Measurements from ENCODE around the gene TNRC18. TPM values are rescaled to one million over a fixed set of nuclear protein-coding genes. Genes with fewer than 3 reads are reported as not detected.

The TNRC18 gene
- total RNA-seq, 6 donors from 2014 or later: 101 to 617 (median 128) TPM

GRCh38 chr7:5425507-5426225, 2.0 kb upstream of the TNRC18 start:
- Histone ChIP-seq H3K4me3 (peak overlapping the region; percentile 55 to 89 (median 82)), H3K36me3 (no peaks in the 10 kb centered on the region), H3K27me3 (no peaks in the 10 kb centered on the region), H3K4me1 (peaks cover 21 to 42% (median 22%) of the 10 kb centered on the region in 4 donors), H3K27ac (peak overlapping the region; percentile 95 to 99 (median 99)), H3K9me3 (no peaks in the 10 kb centered on the region)
- DNase-seq (peak; percentile 77 to 88), ATAC-seq (ENCODE audit: low FRiP score in 2 of 2) (peak in 1 of 2 donors; percentile 25)
- WGBS, 2 donors: 1 to 2% methylated on average over 38 of the region's 38 CpGs
- TF ChIP-seq POLR2AphosphoS5 (IDR thresholded peaks at IDR 0.05) (peak; percentile 46 to 54), EP300 (IDR thresholded peaks at IDR 0.05) (no peak), CTCF (IDR thresholded peaks at IDR 0.05) (no peak), POLR2A (IDR thresholded peaks at IDR 0.05) (peak in 3 of 4 donors; percentile 35 to 77 (median 76))

- 1 to 2% methylated on average over 34 to 44 of the region's 44 CpGs for WGBS, 2 donors
- ATAC-seq (ENCODE audit: low FRiP score in 2 of 2) (peak in 1 of 2 donors; percentile 13), DNase-seq (peak; percentile 41 to 83)
- H3K4me3 ChIP-seq: peak overlapping the region; percentile 55 to 89 (median 82)
- peak overlapping the region; percentile 95 to 99 (median 99) for H3K27ac ChIP-seq
- no peaks in the 10 kb centered on the region for H3K36me3 ChIP-seq
- no peaks in the 10 kb centered on the region for H3K27me3 ChIP-seq
- H3K9me3 ChIP-seq: no peaks in the 10 kb centered on the region
- H3K4me1 ChIP-seq: peaks cover 15 to 44% (median 17%) of the 10 kb centered on the region in 4 donors
- peak in 1 of 4 donors; percentile 11 for TF ChIP-seq POLR2A (IDR thresholded peaks at IDR 0.05)
- TF ChIP-seq EP300 (IDR thresholded peaks at IDR 0.05): no peak
- TF ChIP-seq POLR2AphosphoS5 (IDR thresholded peaks at IDR 0.05): peak in 1 of 2 donors; percentile 22
- no peak for TF ChIP-seq CTCF (IDR thresholded peaks at IDR 0.05)
Observed at GRCh38 chr7:5424749-5425506, 1.3 kb upstream of the TNRC18 start.

DNA sequence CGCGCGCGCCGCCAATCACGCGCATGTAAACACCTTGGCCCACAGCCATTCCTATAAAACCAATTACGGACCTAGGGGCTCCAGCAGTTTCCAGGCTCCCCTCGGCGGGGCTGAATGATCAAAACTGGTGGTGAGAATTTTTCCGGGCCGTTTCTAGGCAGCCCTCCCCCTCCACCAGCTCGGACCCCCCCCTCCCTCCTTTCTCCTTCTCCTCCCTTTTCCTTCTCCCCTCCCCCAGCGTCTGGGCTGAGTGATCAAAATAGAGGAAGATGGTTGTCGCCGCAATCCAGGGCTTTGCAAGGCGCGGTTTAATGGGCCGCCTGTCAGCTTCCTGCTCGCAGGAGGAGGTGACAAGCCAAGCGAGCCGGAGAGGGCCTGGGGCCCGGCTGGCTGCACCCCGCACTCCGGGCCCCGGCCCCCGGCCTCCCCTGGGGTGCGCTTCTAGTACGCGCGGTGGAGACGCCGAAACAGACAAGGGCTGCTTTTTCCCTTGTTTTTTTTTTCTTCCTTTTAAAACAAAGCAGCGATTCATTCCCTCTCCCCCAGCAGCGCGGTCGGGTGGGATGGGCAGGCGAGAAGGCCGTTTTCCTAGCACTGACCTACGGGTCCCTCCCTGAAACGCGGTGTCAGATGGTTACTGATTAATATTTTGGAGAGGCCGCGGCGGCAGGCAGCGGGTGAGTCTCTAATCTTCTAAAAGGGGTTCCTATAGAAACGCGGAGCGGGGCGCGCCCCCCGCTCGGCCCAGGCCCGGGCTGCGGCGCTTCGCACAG, 528 bp upstream of the TNRC18 start:
- peak; percentile 92 to 97 for DNase-seq
- WGBS, 2 donors: 1 to 2% methylated on average over 44 to 49 of the region's 57 CpGs
- ATAC-seq (ENCODE audit: low FRiP score in 2 of 2): peak; percentile 56 to 81

More for the DNA sequence above, 528 bp upstream of the TNRC18 start:
- Histone ChIP-seq H3K4me1 (peaks cover 9 to 43% (median 14%) of the 10 kb centered on the region in 4 donors), H3K9me3 (no peaks in the 10 kb centered on the region), H3K4me3 (peak overlapping the region; percentile 55 to 89 (median 82)), H3K27me3 (no peaks in the 10 kb centered on the region), H3K36me3 (no peaks in the 10 kb centered on the region), H3K27ac (peak overlapping the region; percentile 95 to 99 (median 99))
- no peak for TF ChIP-seq EP300 (IDR thresholded peaks at IDR 0.05)
- TF ChIP-seq POLR2A (IDR thresholded peaks at IDR 0.05): peak in 3 of 4 donors; percentile 19 to 81 (median 59)
- TF ChIP-seq CTCF (IDR thresholded peaks at IDR 0.05): no peak
- peak; percentile 80 to 89 for TF ChIP-seq POLR2AphosphoS5 (IDR thresholded peaks at IDR 0.05)
